H9 (cell line): ENCODE results near the gene TRNT1. TPM values are rescaled to one million over a fixed set of nuclear protein-coding genes. Genes with fewer than 3 reads are reported as not detected.

ENCODE experiments used
- DNase-seq: peaks from one replicate; pipeline ENCODE4 v3.0.0-alpha.2; 2017
- H2AFZ ChIP-seq: one replicate; pipeline ENCODE4 v1.6.1; 2013; ENCODE audit warnings: mild to moderate bottlenecking, low read length, control low read depth, moderate library complexity
- H2AK5ac ChIP-seq: 2 replicates; pipeline ENCODE4 v1.6.1; 2013; ENCODE audit warnings: low read length, control low read depth, mixed read lengths; ENCODE audit not compliant: insufficient read length
- H2BK120ac ChIP-seq: one replicate; pipeline ENCODE4 v1.6.1; 2013; ENCODE audit warnings: low read depth, mild to moderate bottlenecking, low read length, control low read depth, inconsistent platforms; ENCODE audit not compliant: poor library complexity, severe bottlenecking
- H2BK12ac ChIP-seq: 2 replicates; pipeline ENCODE4 v1.6.1; 2013; ENCODE audit warnings: low read length, control low read depth, mixed read lengths, low read depth; ENCODE audit not compliant: insufficient read length
- H2BK15ac ChIP-seq: 2 replicates; pipeline ENCODE4 v1.6.1; 2013; ENCODE audit warnings: low read depth, low read length, control low read depth
- H2BK20ac ChIP-seq: one replicate; pipeline ENCODE4 v1.6.1; 2013; ENCODE audit warnings: low read depth, mild to moderate bottlenecking, low read length, control low read depth, inconsistent platforms; ENCODE audit not compliant: poor library complexity, severe bottlenecking
- H2BK5ac ChIP-seq: 2 replicates; pipeline ENCODE4 v1.6.1; 2013; ENCODE audit warnings: low read length, control low read depth, mixed read lengths; ENCODE audit not compliant: insufficient read length
- H3K14ac ChIP-seq: 2 replicates; pipeline ENCODE4 v1.6.1; 2013; ENCODE audit warnings: low read length, control low read depth; ENCODE audit not compliant: insufficient read depth
- H3K18ac ChIP-seq: 2 replicates; pipeline ENCODE4 v1.6.1; 2013; ENCODE audit warnings: low read depth, mild to moderate bottlenecking, mixed read lengths, low read length, control low read depth; ENCODE audit not compliant: insufficient read length
- H3K23ac ChIP-seq: 2 replicates; pipeline ENCODE4 v1.6.1; 2013; ENCODE audit warnings: low read length, control low read depth, mixed read lengths, low read depth; ENCODE audit not compliant: insufficient read length
- H3K23me2 ChIP-seq: 2 replicates; pipeline ENCODE4 v1.6.1; 2013; ENCODE audit warnings: low read depth, mild to moderate bottlenecking, mixed read lengths, low read length, control low read depth; ENCODE audit not compliant: insufficient read length, poor library complexity, severe bottlenecking
- H3K27ac ChIP-seq: 2 replicates; pipeline ENCODE4 v1.5.1; 2013; ENCODE audit warnings: low read length, control low read depth, mixed read lengths, low read depth; ENCODE audit not compliant: insufficient read length
- H3K27me3 ChIP-seq: 2 replicates; pipeline ENCODE4 v1.6.1; 2013; ENCODE audit warnings: low read length, control low read depth, inconsistent platforms; ENCODE audit not compliant: insufficient read depth
- H3K4ac ChIP-seq: 2 replicates; pipeline ENCODE4 v1.6.1; 2013; ENCODE audit warnings: low read depth, mild to moderate bottlenecking, control low read depth, inconsistent platforms, low read length, moderate library complexity
- H3K4me1 ChIP-seq: 2 replicates; pipeline ENCODE4 v1.6.1; 2013; ENCODE audit warnings: low read length, control low read depth, inconsistent platforms; ENCODE audit not compliant: insufficient read depth
- H3K4me2 ChIP-seq: 2 replicates; pipeline ENCODE4 v1.6.1; 2013; ENCODE audit warnings: low read length, control low read depth, mixed read lengths; ENCODE audit not compliant: insufficient read length, insufficient read depth
- H3K56ac ChIP-seq: 2 replicates; pipeline ENCODE4 v1.6.1; 2013; ENCODE audit warnings: low read depth, mild to moderate bottlenecking, mixed read lengths, low read length, control low read depth; ENCODE audit not compliant: insufficient read length
- H3K79me1 ChIP-seq: 2 replicates; pipeline ENCODE4 v1.6.1; 2013; ENCODE audit warnings: low read depth, mild to moderate bottlenecking, moderate library complexity, low read length, control low read depth, inconsistent platforms; ENCODE audit not compliant: insufficient read depth, poor library complexity, severe bottlenecking
- H3K79me2 ChIP-seq: 2 replicates; pipeline ENCODE4 v1.6.1; 2013; ENCODE audit warnings: low read length, control low read depth, inconsistent platforms; ENCODE audit not compliant: insufficient read depth
- H3K9ac ChIP-seq: 2 replicates; pipeline ENCODE4 v1.6.1; 2013; ENCODE audit warnings: low read length, control low read depth, mixed read lengths; ENCODE audit not compliant: insufficient read length; ENCODE audit errors: extremely low read depth
- H3K9me3 ChIP-seq: one replicate; pipeline ENCODE4 v1.6.1; 2013; ENCODE audit warnings: low read depth, low read length, inconsistent platforms; ENCODE audit not compliant: control insufficient read depth
- H3T11ph ChIP-seq: one replicate; pipeline ENCODE4 v1.6.1; 2013; ENCODE audit warnings: mild to moderate bottlenecking, low read length, control low read depth, inconsistent platforms
- H4K20me1 ChIP-seq: one replicate; pipeline ENCODE4 v1.6.1; 2013; ENCODE audit not compliant: control insufficient read depth, insufficient read length, insufficient read depth
- H4K5ac ChIP-seq: 2 replicates; pipeline ENCODE4 v1.6.1; 2013; ENCODE audit warnings: low read depth, mild to moderate bottlenecking, mixed read lengths, low read length, control low read depth; ENCODE audit not compliant: insufficient read length
- H4K8ac ChIP-seq: replicated peaks from 2 replicates; pipeline ENCODE4 v1.6.1; 2013; ENCODE audit warnings: low read length, control low read depth, mixed read lengths, low read depth; ENCODE audit not compliant: insufficient read length
- H4K91ac ChIP-seq: 2 replicates; pipeline ENCODE4 v1.6.1; 2013; ENCODE audit warnings: low read depth, mild to moderate bottlenecking, moderate library complexity, mixed read lengths, low read length, control low read depth; ENCODE audit not compliant: insufficient read length
- H3K27ac Mint-ChIP-seq, 3 experiments: 2 replicates in 2 of 3; 3 replicates in 1 of 3; pipeline ENCODE4 v1.8.0; 2020 to 2021; ENCODE audit warnings: mixed read lengths in 3 of 3, mild to moderate bottlenecking in 1 of 3, moderate library complexity in 1 of 3
- H3K27me3 Mint-ChIP-seq: 2 replicates; pipeline ENCODE4 v1.8.0; 2021; ENCODE audit warnings: low read depth, mild to moderate bottlenecking, moderate library complexity, mixed read lengths
- H3K36me3 Mint-ChIP-seq, 3 experiments: 2 replicates in 2 of 3; 3 replicates in 1 of 3; pipeline ENCODE4 v1.8.0; 2020 to 2021; ENCODE audit warnings: low read depth in 3 of 3, mixed read lengths in 3 of 3; ENCODE audit not compliant: insufficient read depth in 1 of 3
- H3K4me1 Mint-ChIP-seq, 2 experiments: 2 replicates each; pipeline ENCODE4 v1.8.0; 2020; ENCODE audit warnings: mixed read lengths in 2 of 2
- H3K4me3 Mint-ChIP-seq, 2 experiments: 2 replicates in 1 of 2; 3 replicates in 1 of 2; pipeline ENCODE4 v1.8.0; 2020 to 2021; ENCODE audit warnings: mild to moderate bottlenecking in 2 of 2, mixed read lengths in 2 of 2, moderate library complexity in 1 of 2
- H3K9me3 Mint-ChIP-seq, 2 experiments: 2 replicates in 1 of 2; 3 replicates in 1 of 2; pipeline ENCODE4 v1.8.0; 2020; ENCODE audit warnings: mild to moderate bottlenecking in 2 of 2, mixed read lengths in 2 of 2, moderate library complexity in 1 of 2
- CTCF ChIP-seq: fragments of 200-600 bp; sonication (generic); conservative IDR thresholded peaks from 3 replicates; pipeline ENCODE4 v1.8.0; 2021; ENCODE audit warnings: antibody characterized with exemption, mild to moderate bottlenecking
- WGBS: extraction: QIAGEN DNeasy Blood & Tissue Kit; methylation state at CpG from one replicate; pipeline ENCODE4 v1.1.7; 2013; ENCODE audit warnings: missing lambda C conversion rate, low lambda C conversion rate, mixed read lengths; ENCODE audit not compliant: insufficient read length; ENCODE audit errors: extremely low coverage; 5-methylcytosine and 5-hydroxymethylcytosine counted together
- total RNA-seq: library from RNA; stranded (reverse); gene quantifications from 2 replicates; pipeline ENCODE4 v1.2.1, GENCODE V29; 2021

The TRNT1 gene
- total RNA-seq, 1 experiment from 2014 or later, result 49.2 TPM

GRCh38 chr3:3191675-3192285 is 65.0 kb downstream of the TRNT1 start:
- WGBS, result no CpG with 5 or more reads among the region's 4 CpGs
- Mint-ChIP-seq H3K36me3 (no peaks in the 10 kb centered on the region), H3K27me3 (peaks cover 25% of the 10 kb centered on the region)

More at GRCh38 chr3:3191675-3192285, 65.0 kb downstream of the TRNT1 start:
- H3K4me1 ChIP-seq, result no peaks in the 10 kb centered on the region
- no peak overlapping the region for H2AFZ ChIP-seq
- no peak overlapping the region for H3K23ac ChIP-seq
- H4K5ac ChIP-seq, result no peak overlapping the region
- no peak overlapping the region for H3K9ac ChIP-seq
- no peak overlapping the region for H2BK5ac ChIP-seq
- no peak overlapping the region for H4K8ac ChIP-seq
- H3K56ac ChIP-seq, result no peak overlapping the region
- no peaks in the 10 kb centered on the region for H3K79me2 ChIP-seq
- no peak overlapping the region for H3T11ph ChIP-seq
- no peak for TF ChIP-seq CTCF
- no peak overlapping the region for H2BK20ac ChIP-seq
- Mint-ChIP-seq H3K4me3 (no peak overlapping the region), H3K27ac (no peak overlapping the region), H3K9me3 (no peaks in the 10 kb centered on the region; a peak in 1 of 5 replicates), H3K4me1 (peaks cover 5 to 8% of the 10 kb centered on the region in 2 experiments; a peak in 3 of 4 replicates)
- no peak overlapping the region for H2BK15ac ChIP-seq
- no peak overlapping the region for H2AK5ac ChIP-seq
- H3K27me3 ChIP-seq, result no peaks in the 10 kb centered on the region
- H3K14ac ChIP-seq, result no peak overlapping the region
- no peak overlapping the region for H2BK120ac ChIP-seq
- no peak overlapping the region for H4K91ac ChIP-seq
- no peak overlapping the region for H3K18ac ChIP-seq
- H3K79me1 ChIP-seq, result no peaks in the 10 kb centered on the region
- H4K20me1 ChIP-seq, result no peaks in the 10 kb centered on the region
- H3K4ac ChIP-seq, result no peak overlapping the region
- DNase-seq, result no peak
- H3K27ac ChIP-seq, result no peak overlapping the region
- no peak overlapping the region for H2BK12ac ChIP-seq
- H3K9me3 ChIP-seq, result no peaks in the 10 kb centered on the region
- no peak overlapping the region for H3K4me2 ChIP-seq
- no peaks in the 10 kb centered on the region for H3K23me2 ChIP-seq
